Measurements from ENCODE around the gene ACAP2.

DNA sequence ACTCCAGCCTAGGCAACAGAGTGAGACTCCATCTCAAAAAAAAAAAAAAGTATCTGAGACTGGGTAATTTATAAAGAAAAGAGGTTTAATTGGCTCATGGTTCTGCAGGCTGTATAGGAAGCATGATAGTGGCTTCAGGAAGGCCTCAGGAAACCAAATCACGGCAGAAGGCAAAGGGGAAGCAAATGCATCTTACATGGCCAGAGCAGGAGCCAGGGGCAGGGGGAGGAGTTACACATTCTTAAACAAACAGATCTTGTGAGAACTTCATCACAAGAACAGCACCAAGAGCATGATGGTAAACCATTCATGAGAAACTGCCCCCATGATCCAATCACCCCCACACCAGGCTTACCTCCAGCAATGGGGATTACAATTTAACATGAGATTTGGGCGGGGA is 37.2 kb downstream of the ACAP2 start:
- TF ChIP-seq, protein P1, sequence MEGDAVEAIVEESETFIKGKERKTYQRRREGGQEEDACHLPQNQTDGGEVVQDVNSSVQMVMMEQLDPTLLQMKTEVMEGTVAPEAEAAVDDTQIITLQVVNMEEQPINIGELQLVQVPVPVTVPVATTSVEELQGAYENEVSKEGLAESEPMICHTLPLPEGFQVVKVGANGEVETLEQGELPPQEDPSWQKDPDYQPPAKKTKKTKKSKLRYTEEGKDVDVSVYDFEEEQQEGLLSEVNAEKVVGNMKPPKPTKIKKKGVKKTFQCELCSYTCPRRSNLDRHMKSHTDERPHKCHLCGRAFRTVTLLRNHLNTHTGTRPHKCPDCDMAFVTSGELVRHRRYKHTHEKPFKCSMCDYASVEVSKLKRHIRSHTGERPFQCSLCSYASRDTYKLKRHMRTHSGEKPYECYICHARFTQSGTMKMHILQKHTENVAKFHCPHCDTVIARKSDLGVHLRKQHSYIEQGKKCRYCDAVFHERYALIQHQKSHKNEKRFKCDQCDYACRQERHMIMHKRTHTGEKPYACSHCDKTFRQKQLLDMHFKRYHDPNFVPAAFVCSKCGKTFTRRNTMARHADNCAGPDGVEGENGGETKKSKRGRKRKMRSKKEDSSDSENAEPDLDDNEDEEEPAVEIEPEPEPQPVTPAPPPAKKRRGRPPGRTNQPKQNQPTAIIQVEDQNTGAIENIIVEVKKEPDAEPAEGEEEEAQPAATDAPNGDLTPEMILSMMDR (IDR thresholded peaks at IDR 0.05 in 8 of 11, conservative IDR thresholded peaks at IDR 0.05 in 3 of 11), result no peak
- no peak for TF ChIP-seq POLR2AphosphoS5 (IDR thresholded peaks at IDR 0.05)

Measured in spleen (tissue), 7 donors.